Neuronal stem cell (in vitro differentiated cells): ENCODE measurements around the gene OR3A3.
"Not testable (repeated sequence)": the region's sequence is repeated elsewhere in the genome, so short reads cannot be mapped to it uniquely, and the experiment has no call there.

Experiments used
- DNase-seq: peaks from one replicate; pipeline ENCODE4 v3.0.0-alpha.2; 2013; ENCODE audit warnings: low spot score
- H2AFZ ChIP-seq: one replicate; pipeline ENCODE4 v1.6.1; 2013; ENCODE audit warnings: mild to moderate bottlenecking, low read length, inconsistent platforms
- H2AK5ac ChIP-seq: 2 replicates; pipeline ENCODE4 v1.6.1; 2013; ENCODE audit warnings: low read depth, mild to moderate bottlenecking, inconsistent platforms, low read length, moderate library complexity, mixed read lengths
- H2BK120ac ChIP-seq: 2 replicates; pipeline ENCODE4 v1.6.1; 2013; ENCODE audit warnings: low read depth, mild to moderate bottlenecking, inconsistent platforms, low read length, moderate library complexity, mixed read lengths
- H2BK12ac ChIP-seq: one replicate; pipeline ENCODE4 v1.6.1; 2013; ENCODE audit warnings: low read length, inconsistent platforms
- H2BK15ac ChIP-seq: 2 replicates; pipeline ENCODE4 v1.6.1; 2013; ENCODE audit warnings: mild to moderate bottlenecking, low read length, inconsistent platforms, mixed read lengths
- H2BK5ac ChIP-seq: one replicate; pipeline ENCODE4 v1.6.1; 2013; ENCODE audit warnings: inconsistent platforms, mild to moderate bottlenecking, low read length, moderate library complexity
- H3K14ac ChIP-seq: one replicate; pipeline ENCODE4 v1.6.1; 2013; ENCODE audit warnings: low read length, inconsistent platforms
- H3K18ac ChIP-seq: 2 replicates; pipeline ENCODE4 v1.6.1; 2013; ENCODE audit warnings: low read length, inconsistent platforms
- H3K23ac ChIP-seq: 2 replicates; pipeline ENCODE4 v1.6.1; 2013; ENCODE audit warnings: low read depth, mild to moderate bottlenecking, mixed read lengths, low read length, inconsistent platforms; ENCODE audit not compliant: poor library complexity
- H3K27ac ChIP-seq: replicated peaks from 3 replicates; pipeline ENCODE4 v1.5.1; 2013; ENCODE audit warnings: low read length, inconsistent platforms
- H3K27me3 ChIP-seq, 3 experiments: 2 replicates each; pipeline ENCODE4 v1.6.1; 2013; ENCODE audit warnings: low read length in 3 of 3, mild to moderate bottlenecking in 2 of 3, inconsistent platforms in 1 of 3, low read depth in 1 of 3, mixed read lengths in 1 of 3, moderate library complexity in 1 of 3; ENCODE audit not compliant: control insufficient read depth in 3 of 3, insufficient read depth in 3 of 3
- H3K36me3 ChIP-seq, 2 donors: replicated peaks in 1 of 2; 2 replicates each; pipeline ENCODE4 v1.6.1; 2013; ENCODE audit warnings: low read length in 2 of 2; ENCODE audit not compliant: control insufficient read depth in 2 of 2, insufficient read depth in 2 of 2
- H3K4ac ChIP-seq: 2 replicates; pipeline ENCODE4 v1.6.1; 2013; ENCODE audit warnings: inconsistent platforms, mild to moderate bottlenecking, low read length, moderate library complexity
- H3K4me1 ChIP-seq, 2 donors: 1 replicate in 1 of 2; 2 replicates in 1 of 2; pipeline ENCODE4 v1.6.1; 2013; ENCODE audit warnings: low read length in 2 of 2, low read depth in 1 of 2; ENCODE audit not compliant: control insufficient read depth in 2 of 2, insufficient read depth in 1 of 2
- H3K4me2 ChIP-seq: one replicate; pipeline ENCODE4 v1.6.1; 2013; ENCODE audit warnings: mild to moderate bottlenecking, low read length, inconsistent platforms; ENCODE audit not compliant: insufficient read depth, poor library complexity, severe bottlenecking
- H3K4me3 ChIP-seq, 2 donors: 2 replicates each; pipeline ENCODE4 v1.5.1; 2013; ENCODE audit warnings: low read length in 2 of 2, mild to moderate bottlenecking in 2 of 2, inconsistent platforms in 1 of 2, moderate library complexity in 1 of 2
- H3K79me1 ChIP-seq: one replicate; pipeline ENCODE4 v1.6.1; 2013; ENCODE audit warnings: low read depth, mild to moderate bottlenecking, inconsistent platforms, low read length, moderate library complexity
- H3K9ac ChIP-seq: one replicate; pipeline ENCODE4 v1.6.1; 2013; ENCODE audit warnings: mild to moderate bottlenecking, low read depth, low read length, inconsistent platforms; ENCODE audit not compliant: poor library complexity
- H3K9me3 ChIP-seq, 2 donors: replicated peaks in 1 of 2; 2 replicates each; pipeline versions ENCODE3 to v1.6.1; 2013; ENCODE audit warnings: low read length in 2 of 2, mild to moderate bottlenecking in 2 of 2, inconsistent platforms in 1 of 2, low read depth in 1 of 2, mixed read lengths in 1 of 2, moderate library complexity in 1 of 2; ENCODE audit not compliant: control insufficient read depth in 2 of 2, insufficient read depth in 1 of 2
- H4K8ac ChIP-seq: one replicate; pipeline ENCODE4 v1.6.1; 2013; ENCODE audit warnings: low read depth, mild to moderate bottlenecking, inconsistent platforms, low read length, moderate library complexity
- H4K91ac ChIP-seq: one replicate; pipeline ENCODE4 v1.6.1; 2013; ENCODE audit warnings: low read length, low read depth, mild to moderate bottlenecking, inconsistent platforms; ENCODE audit not compliant: poor library complexity
- WGBS, 2 donors: extraction: QIAGEN DNeasy Blood & Tissue Kit; methylation state at CpG; one replicate each; pipeline ENCODE4 v1.1.7; 2013; ENCODE audit warnings: missing lambda C conversion rate in 2 of 2, mixed read lengths in 1 of 2; ENCODE audit not compliant: insufficient read length in 2 of 2, insufficient replicate concordance in 1 of 2; ENCODE audit errors: extremely low coverage in 2 of 2; 5-methylcytosine and 5-hydroxymethylcytosine counted together

Gene OR3A3

DNA sequence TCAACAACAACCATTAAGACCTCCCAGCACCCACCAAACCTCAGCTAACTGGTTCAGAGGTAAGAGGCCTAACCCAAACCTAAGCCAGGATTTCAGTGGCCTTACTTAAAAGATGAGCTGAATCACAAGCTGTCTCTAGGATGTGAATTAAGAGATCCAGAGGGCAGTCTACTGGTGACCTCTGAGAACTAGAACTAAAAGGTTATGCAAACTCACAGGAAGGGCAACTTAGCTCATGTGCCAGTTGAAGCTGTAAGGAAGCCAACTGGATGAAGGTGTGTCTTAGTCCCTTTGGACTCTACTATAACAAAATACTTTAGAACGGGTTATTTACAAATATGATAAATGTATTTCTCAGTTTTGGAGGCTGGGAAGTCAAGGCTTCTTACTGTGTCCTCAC lies 55.2 kb downstream of the OR3A3 start:
- H3K36me3 ChIP-seq, DNase-seq: not testable (repeated sequence)

GRCh38 chr17:3469529-3469928 lies 58.4 kb downstream of the OR3A3 start:
- Histone ChIP-seq H4K8ac (no peak overlapping the region), H2BK12ac (no peak overlapping the region), H2AK5ac (no peak overlapping the region), H3K4me3 (no peak overlapping the region), H3K27ac (no peak overlapping the region), H4K91ac (no peak overlapping the region), H2AFZ (no peak overlapping the region), H2BK15ac (no peak overlapping the region), H3K23ac (no peak overlapping the region), H3K79me1 (no peaks in the 10 kb centered on the region), H2BK5ac (no peak overlapping the region), H3K18ac (no peak overlapping the region), H3K4me2 (no peak overlapping the region), H3K4ac (no peak overlapping the region), H3K27me3 (no peaks in the 10 kb centered on the region), H2BK120ac (no peak overlapping the region), H3K4me1 (no peaks in the 10 kb centered on the region), H3K9ac (no peak overlapping the region), H3K36me3 (no peaks in the 10 kb centered on the region), H3K9me3 (peaks cover 0 to 2% of the 10 kb centered on the region in 2 donors), H3K14ac (no peak overlapping the region)
- WGBS, 2 donors: no CpG with 5 or more reads among the region's 5 CpGs
- no peak for DNase-seq

More for the DNA sequence above, 55.2 kb downstream of the OR3A3 start:
- H3K14ac ChIP-seq, H3K9ac ChIP-seq, H3K23ac ChIP-seq, H3K4me3 ChIP-seq, H3K79me1 ChIP-seq, H2AK5ac ChIP-seq, H3K27ac ChIP-seq, H3K9me3 ChIP-seq, H3K27me3 ChIP-seq, H4K91ac ChIP-seq, H4K8ac ChIP-seq, H2AFZ ChIP-seq, H2BK15ac ChIP-seq, H3K4me2 ChIP-seq, H2BK120ac ChIP-seq, H3K4me1 ChIP-seq, H2BK12ac ChIP-seq, H3K4ac ChIP-seq, H3K18ac ChIP-seq, H2BK5ac ChIP-seq: not testable (repeated sequence)
- WGBS, 2 donors: no CpG with 5 or more reads among the region's 1 CpG

- Histone ChIP-seq H2BK15ac (no peak within 1 kb of the TSS), H3K14ac (no peak within 1 kb of the TSS), H2BK5ac (no peak within 1 kb of the TSS), H2BK12ac (no peak within 1 kb of the TSS), H2BK120ac (no peak within 1 kb of the TSS), H3K4ac (no peak within 1 kb of the TSS), H3K4me1 (no peaks in the 10 kb centered on the region), H4K8ac (no peak within 1 kb of the TSS), H3K18ac (peak within 1 kb of the TSS; percentile 67), H3K23ac (no peak within 1 kb of the TSS), H4K91ac (no peak within 1 kb of the TSS), H3K79me1 (no peaks in the 10 kb centered on the region), H3K27me3 (no peaks in the 10 kb centered on the region), H3K9ac (no peak within 1 kb of the TSS), H3K27ac (no peak within 1 kb of the TSS), H2AFZ (no peak within 1 kb of the TSS), H3K4me3 (no peak within 1 kb of the TSS), H3K9me3 (peaks cover 0 to 2% of the 10 kb centered on the region in 2 donors), H2AK5ac (peak within 1 kb of the TSS; percentile 71), H3K36me3 (no peaks in the 10 kb centered on the region), H3K4me2 (no peak within 1 kb of the TSS)
- DNase-seq: no peak
- 100% methylated on average over 5 of the region's 38 CpGs; no CpG with 5 or more reads in 1 of the 2 donors for WGBS, 2 donors
Measured at GRCh38 chr17:3471599-3471998, 60.4 kb downstream of the OR3A3 start, which contains the start of gene SPATA22. TSS of gene SPATA22 (minus strand) at chr17:3471819. CDS start at chr17:3469325, 2,494 bp downstream.

DNA sequence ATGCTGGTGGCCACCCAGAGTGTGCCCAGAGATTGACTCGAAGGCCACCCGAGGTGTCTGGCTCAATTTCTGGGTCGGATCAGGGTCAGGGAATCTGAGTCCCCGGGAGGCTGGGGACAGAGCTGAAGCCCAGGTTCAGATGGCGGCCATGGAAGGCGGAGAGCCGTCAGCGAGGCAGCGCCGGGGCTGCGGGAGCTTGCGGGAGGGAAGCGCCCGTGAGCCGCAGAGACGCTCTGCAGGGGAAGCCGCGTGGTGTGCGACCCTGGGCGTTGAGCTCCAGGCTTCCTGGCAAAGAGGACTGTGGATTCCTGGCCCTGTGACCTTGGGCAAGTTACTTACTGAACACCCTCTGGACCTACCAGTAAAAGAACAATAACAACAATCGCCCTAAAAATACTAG lies 61.0 kb downstream of the OR3A3 start:
- Histone ChIP-seq H2AK5ac (peak overlapping the region; percentile 71), H3K4me3 (no peak overlapping the region), H3K9ac (no peak overlapping the region), H2BK5ac (no peak overlapping the region), H3K36me3 (no peaks in the 10 kb centered on the region), H4K8ac (no peak overlapping the region), H3K79me1 (no peaks in the 10 kb centered on the region), H2BK120ac (no peak overlapping the region), H3K4ac (no peak overlapping the region), H3K23ac (no peak overlapping the region), H2AFZ (no peak overlapping the region), H3K9me3 (peaks cover 0 to 2% of the 10 kb centered on the region in 2 donors), H3K27me3 (no peaks in the 10 kb centered on the region), H3K18ac (peak overlapping the region; percentile 7), H3K14ac (no peak overlapping the region), H4K91ac (no peak overlapping the region), H3K27ac (no peak overlapping the region), H3K4me1 (no peaks in the 10 kb centered on the region), H2BK15ac (no peak overlapping the region), H3K4me2 (no peak overlapping the region), H2BK12ac (no peak overlapping the region)
- no CpG with 5 or more reads among the region's 21 CpGs for WGBS, 2 donors
- no peak for DNase-seq
